Skeletal muscle tissue (tissue), 4 donors: ENCODE measurements around the gene AACS. TPM values are rescaled to one million over a fixed set of nuclear protein-coding genes. Genes with fewer than 3 reads are reported as not detected.
"Not testable (repeated sequence)": the region's sequence is repeated elsewhere in the genome, so short reads cannot be mapped to it uniquely, and the experiment has no call there.

Experiments
- H3K27ac ChIP-seq: one replicate; pipeline ENCODE4 v1.7.0; 2013; ENCODE audit warnings: mild to moderate bottlenecking, low read depth, low read length, inconsistent platforms
- H3K27me3 ChIP-seq, 3 donors: one replicate each; pipeline ENCODE4 v1.7.0; 2013; ENCODE audit warnings: low read length in 3 of 3; ENCODE audit not compliant: control insufficient read depth in 3 of 3, insufficient read depth in 3 of 3
- H3K36me3 ChIP-seq, 3 donors: one replicate each; pipeline ENCODE4 v1.7.0; 2013; ENCODE audit warnings: low read length in 3 of 3; ENCODE audit not compliant: control insufficient read depth in 3 of 3, insufficient read depth in 3 of 3
- H3K4me1 ChIP-seq, 3 donors: one replicate each; pipeline ENCODE4 v1.7.0; 2013; ENCODE audit warnings: low read length in 3 of 3, mild to moderate bottlenecking in 3 of 3; ENCODE audit not compliant: control insufficient read depth in 3 of 3, insufficient read depth in 3 of 3
- H3K4me3 ChIP-seq, 3 donors: one replicate each; pipeline ENCODE4 v1.7.0; 2013; ENCODE audit warnings: low read length in 3 of 3
- H3K9ac ChIP-seq, 3 donors: one replicate each; pipeline ENCODE4 v1.7.0; 2013; ENCODE audit warnings: low read length in 3 of 3, mild to moderate bottlenecking in 3 of 3, moderate library complexity in 2 of 3, low read depth in 1 of 3
- H3K9me3 ChIP-seq, 3 donors: one replicate each; pipeline ENCODE4 v1.7.0; 2013; ENCODE audit warnings: low read length in 3 of 3; ENCODE audit not compliant: control insufficient read depth in 3 of 3
- total RNA-seq: library from RNA; depleted of rRNA; stranded (reverse); fragments of >200 nt; gene quantifications from one replicate; pipeline ENCODE4 v1.2.3, GENCODE V29; 2014
- donor health status: Osteomylitis.

Gene AACS
- total RNA-seq, 1 donor from 2014 or later = 19.3 TPM

DNA sequence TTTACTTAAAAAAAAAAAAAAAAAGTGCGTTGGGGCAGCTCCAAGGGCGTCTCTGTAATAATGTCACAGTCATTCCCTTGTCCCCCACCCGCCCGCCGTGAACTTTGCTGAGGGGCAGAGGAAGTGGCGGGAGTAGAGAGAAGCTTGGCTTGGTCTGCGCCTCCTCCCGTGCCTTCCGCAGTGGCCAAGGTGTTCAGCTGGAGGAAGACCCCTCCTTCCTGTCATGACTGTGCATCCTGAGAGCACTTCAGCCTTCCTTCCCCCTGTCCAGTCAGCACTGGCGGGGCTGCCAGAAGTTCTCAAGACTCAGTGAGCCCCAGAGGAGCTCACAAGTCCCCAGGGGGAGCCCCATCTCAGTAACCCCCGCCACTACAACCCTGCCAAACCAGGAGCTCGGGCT, 32.2 kb downstream of the AACS start:
- peaks cover 0 to 6% (median 0%) of the 10 kb centered on the region in 3 donors for H3K36me3 ChIP-seq
- peaks cover 0 to 5% (median 0%) of the 10 kb centered on the region in 3 donors for H3K4me1 ChIP-seq
- H3K27me3 ChIP-seq = no peaks in the 10 kb centered on the region
- H3K27ac ChIP-seq = no peak overlapping the region
- H3K9ac ChIP-seq = no peak overlapping the region
- no peaks in the 10 kb centered on the region for H3K9me3 ChIP-seq
- no peak overlapping the region for H3K4me3 ChIP-seq

DNA sequence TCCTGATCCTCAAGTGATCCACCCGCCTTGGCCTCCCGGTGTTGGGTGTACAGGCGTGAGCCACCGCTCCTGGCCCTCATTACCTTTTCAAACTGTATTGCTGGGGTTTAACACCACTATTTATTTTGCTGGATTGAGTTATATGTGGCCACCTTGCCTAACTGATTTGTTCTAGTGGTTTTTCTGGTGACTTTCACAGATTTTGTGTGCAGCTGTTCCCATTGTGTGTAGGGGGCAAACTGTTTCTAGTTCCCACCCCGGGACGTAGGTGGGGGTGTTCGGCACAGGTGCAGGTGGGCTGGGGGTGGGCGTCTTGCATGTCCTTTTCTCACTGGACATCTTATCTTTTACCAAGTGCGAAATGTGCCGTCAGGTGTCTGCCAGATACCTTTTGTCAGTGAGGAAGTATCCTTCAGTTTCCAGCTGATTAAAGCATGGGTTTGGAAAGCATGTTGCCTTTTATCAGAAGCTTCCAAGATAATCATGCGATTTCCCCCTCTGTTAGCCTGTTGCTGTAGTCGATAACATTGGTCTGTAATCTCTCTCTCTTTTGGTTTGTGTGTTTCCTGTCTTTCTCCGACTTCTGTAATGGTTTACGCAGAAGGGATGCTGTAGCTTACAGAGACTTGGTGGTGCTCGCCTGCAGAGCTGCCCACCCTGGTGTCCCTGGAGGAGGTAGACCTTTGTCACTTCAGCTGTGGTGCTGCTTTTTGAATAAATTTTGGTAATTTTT, 33.6 kb downstream of the AACS start:
- Histone ChIP-seq H3K27ac (no peak overlapping the region), H3K27me3 (no peaks in the 10 kb centered on the region), H3K4me3 (no peak overlapping the region), H3K9ac (no peak overlapping the region), H3K4me1 (no peaks in the 10 kb centered on the region), H3K9me3 (no peaks in the 10 kb centered on the region), H3K36me3 (peaks cover 5 to 13% (median 8%) of the 10 kb centered on the region in 3 donors)

DNA sequence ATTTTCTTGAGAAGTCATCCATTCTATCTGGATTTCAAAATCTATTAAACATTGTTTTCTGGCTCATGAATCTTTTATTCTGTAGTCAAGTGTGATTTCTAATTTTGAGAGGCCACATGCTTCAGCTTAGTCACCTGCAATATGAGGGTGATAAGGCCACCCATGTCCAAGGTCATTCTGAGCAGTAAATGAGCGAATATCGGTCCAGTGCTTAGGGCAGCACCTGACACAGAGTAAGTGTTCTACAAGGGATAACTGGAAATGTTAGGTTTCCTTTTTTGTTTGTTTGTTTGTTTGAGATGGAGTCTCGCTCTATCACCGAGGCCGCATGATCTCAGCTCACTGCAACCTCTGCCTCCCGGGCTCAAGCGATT, 34.2 kb downstream of the AACS start:
- no peak overlapping the region for H3K4me3 ChIP-seq
- H3K9me3 ChIP-seq = no peaks in the 10 kb centered on the region
- H3K4me1 ChIP-seq = no peaks in the 10 kb centered on the region
- no peak overlapping the region for H3K9ac ChIP-seq
- H3K27ac ChIP-seq = no peak overlapping the region
- no peaks in the 10 kb centered on the region for H3K27me3 ChIP-seq
- peaks cover 7 to 16% (median 8%) of the 10 kb centered on the region in 3 donors for H3K36me3 ChIP-seq

DNA sequence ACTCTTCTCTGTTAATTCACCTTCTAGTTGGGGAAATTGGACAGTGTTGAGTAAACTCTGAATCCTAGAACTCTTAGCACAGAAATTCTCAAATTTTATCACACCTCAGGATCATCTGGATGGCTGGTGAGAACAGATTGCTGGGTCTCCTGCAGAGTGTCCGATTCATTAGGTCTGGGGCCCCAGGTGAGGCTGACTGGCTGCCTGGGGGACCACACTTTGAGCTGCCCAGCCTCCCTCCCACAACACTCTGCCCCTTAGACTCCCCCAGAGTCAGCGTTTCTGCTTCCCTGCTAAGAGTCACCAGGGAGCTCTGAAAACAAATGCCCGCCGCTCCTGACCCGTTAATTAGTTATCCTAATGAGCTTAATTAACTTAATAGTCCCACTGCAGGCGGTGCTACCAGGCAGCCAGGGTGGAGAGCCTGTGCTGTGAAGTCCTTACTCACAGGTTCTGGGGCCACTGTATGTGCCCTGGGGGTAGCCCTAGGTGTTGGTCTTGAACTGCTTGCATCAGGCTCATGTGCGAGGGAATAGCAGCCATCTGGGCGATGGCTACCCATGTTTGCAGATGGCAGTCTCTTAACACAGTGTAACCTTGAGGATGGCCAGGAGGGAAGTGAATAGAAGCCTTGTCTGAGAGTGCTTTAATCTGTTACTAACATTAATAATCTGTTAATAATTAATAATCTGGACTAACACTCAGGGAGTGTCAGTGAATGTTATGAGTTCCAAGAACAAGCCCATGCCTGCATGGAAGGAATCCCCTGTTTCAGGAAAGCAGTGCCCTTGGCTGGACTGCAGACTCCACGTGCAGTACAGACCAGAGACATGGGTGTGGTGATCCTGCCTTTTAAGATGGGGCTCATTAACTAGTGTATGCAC, 35.6 kb downstream of the AACS start:
- Histone ChIP-seq H3K27me3 (no peaks in the 10 kb centered on the region), H3K4me3 (no peak overlapping the region), H3K9me3 (no peaks in the 10 kb centered on the region), H3K4me1 (no peaks in the 10 kb centered on the region), H3K36me3 (peaks cover 8 to 19% (median 8%) of the 10 kb centered on the region in 3 donors), H3K27ac (no peak overlapping the region), H3K9ac (no peak overlapping the region)

DNA sequence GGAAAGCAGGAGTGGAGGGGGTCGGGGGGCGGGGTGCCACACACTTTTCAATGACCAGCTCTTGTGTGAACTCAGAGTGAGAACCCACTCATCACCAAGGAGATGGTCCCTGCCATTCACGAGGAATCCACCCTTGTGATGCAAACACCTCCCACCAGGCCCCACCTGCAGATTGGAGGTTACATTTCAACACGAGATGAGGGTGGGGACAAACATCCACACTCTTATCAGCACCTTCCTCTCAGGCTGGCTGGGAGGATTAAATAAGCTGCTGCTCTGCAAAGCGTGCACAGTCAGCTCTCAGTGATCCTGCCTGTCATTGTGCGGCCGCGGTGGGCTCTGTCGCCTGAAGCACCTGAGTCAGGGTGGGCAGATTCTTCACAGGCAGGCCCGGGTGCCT, 39.7 kb downstream of the AACS start:
- H3K4me3 ChIP-seq = no peak overlapping the region
- H3K27me3 ChIP-seq = no peaks in the 10 kb centered on the region
- no peak overlapping the region for H3K9ac ChIP-seq
- no peaks in the 10 kb centered on the region for H3K4me1 ChIP-seq
- H3K27ac ChIP-seq = no peak overlapping the region
- peaks cover 19 to 26% (median 22%) of the 10 kb centered on the region in 3 donors for H3K36me3 ChIP-seq
- H3K9me3 ChIP-seq = no peaks in the 10 kb centered on the region

DNA sequence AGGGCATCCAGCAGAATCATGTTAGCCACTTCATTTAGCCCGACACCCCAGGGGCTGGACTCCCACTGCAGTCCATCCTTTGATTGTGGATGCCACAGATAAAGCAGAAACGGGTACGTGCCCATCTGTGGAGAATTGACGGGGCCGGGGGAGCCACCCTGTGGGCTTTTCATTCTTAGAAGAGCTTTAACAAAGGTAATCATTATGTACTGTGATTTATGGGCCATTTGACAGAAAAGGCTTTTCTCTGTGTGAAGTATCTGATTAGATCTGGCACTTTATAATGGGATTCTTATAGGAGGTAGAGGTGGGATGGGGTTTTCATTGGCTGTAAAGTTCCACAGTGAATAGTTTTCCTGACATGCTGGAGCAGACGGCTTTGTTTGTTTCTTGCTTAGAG, 40.4 kb downstream of the AACS start:
- no peak overlapping the region for H3K9ac ChIP-seq
- H3K4me1 ChIP-seq = no peaks in the 10 kb centered on the region
- no peaks in the 10 kb centered on the region for H3K9me3 ChIP-seq
- no peak overlapping the region for H3K4me3 ChIP-seq
- H3K27ac ChIP-seq = no peak overlapping the region
- peaks cover 19 to 26% (median 22%) of the 10 kb centered on the region in 3 donors for H3K36me3 ChIP-seq
- H3K27me3 ChIP-seq = no peaks in the 10 kb centered on the region

DNA sequence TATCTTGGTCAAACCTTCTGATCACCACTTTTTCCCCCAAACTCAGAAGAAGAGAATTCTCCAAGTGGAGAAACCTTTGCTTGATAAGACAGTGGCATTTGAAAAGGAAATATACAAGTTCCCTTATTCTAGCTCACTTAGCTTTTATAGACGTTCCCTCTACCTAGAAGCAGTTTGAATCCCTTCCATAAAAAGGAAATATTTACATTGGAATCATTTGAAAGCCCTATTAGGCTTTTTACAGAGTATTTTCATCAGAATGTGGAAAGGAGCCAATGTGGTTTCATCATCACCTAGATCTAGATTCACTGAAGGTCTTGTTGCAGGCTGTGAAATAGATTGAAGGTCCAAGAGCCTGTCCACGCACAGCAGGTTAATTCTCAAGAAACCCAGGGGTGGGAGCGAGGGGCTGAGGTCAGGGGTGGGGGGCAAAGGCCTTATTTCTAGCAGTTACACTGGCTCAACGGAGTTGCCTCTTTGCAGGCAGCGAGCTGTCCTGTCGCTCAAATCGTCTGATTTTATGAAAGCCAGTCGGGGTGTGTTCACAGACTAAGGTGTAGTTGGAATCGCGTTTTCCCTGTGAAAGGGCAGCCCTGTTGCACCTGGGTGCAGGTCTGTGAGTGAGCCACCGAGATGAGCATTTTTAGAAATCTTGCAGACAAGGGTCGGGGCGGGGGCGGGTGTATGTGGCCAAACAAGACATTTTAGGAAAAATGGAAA, 45.6 kb downstream of the AACS start:
- Histone ChIP-seq H3K27me3 (no peaks in the 10 kb centered on the region), H3K27ac (no peak overlapping the region), H3K4me3 (no peak overlapping the region), H3K9ac (no peak overlapping the region), H3K36me3 (peaks cover 9 to 17% (median 11%) of the 10 kb centered on the region in 3 donors), H3K4me1 (no peaks in the 10 kb centered on the region), H3K9me3 (no peaks in the 10 kb centered on the region)

DNA sequence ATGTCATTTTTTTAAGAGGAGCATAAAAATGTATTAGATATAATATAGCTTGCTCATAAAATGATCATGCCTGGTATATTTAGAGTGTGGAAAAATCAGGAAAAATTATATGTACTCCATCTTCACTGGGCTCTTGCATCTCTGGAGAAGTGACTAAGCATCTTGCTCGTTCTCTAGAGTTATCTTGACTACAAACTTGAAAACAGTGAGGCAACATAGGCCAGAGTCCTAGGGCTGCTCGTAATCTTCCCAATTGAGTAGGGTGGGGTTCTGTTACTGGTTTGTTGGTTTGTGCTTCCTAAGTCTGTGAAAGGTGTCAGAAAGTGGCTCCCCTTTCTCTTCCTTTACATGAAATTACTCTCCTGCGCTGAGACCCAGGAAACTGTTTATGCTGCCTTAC, 46.2 kb downstream of the AACS start:
- Histone ChIP-seq H3K9me3 (no peaks in the 10 kb centered on the region), H3K27me3 (no peaks in the 10 kb centered on the region), H3K27ac (no peak overlapping the region), H3K4me3 (no peak overlapping the region), H3K36me3 (peaks cover 9 to 17% (median 11%) of the 10 kb centered on the region in 3 donors), H3K9ac (no peak overlapping the region), H3K4me1 (no peaks in the 10 kb centered on the region)

DNA sequence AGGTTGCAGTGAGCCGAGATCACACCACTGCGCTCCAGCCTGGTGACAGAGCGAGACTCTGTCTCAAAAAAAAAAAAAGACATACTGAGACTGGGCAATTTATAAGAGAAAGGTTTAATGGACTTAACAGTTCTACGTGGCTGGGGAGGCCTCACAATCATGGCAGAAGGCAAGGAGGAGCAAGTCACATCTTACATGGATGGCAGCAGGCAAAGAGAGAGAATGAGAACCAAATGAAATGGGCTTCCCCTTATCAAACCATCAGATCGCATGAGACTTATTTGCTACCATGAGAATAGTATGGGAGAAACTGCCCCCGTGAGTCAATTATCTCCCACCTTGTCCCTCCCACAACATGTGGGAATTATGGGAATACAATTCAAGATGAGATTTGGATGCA, 47.4 kb downstream of the AACS start:
- peaks cover 8 to 11% (median 9%) of the 10 kb centered on the region in 3 donors for H3K36me3 ChIP-seq
- H3K9ac ChIP-seq, H3K4me1 ChIP-seq: not testable (repeated sequence)

More for the DNA sequence above, 47.4 kb downstream of the AACS start:
- not testable (repeated sequence) for H3K9me3 ChIP-seq, H3K27ac ChIP-seq, H3K4me3 ChIP-seq, H3K27me3 ChIP-seq
